ENCODE measurements around the gene VAV1. TPM values are rescaled to one million over a fixed set of nuclear protein-coding genes. Genes with fewer than 3 reads are reported as not detected.
A peak's percentile ranks its signal among the peaks of the same experiment; 100 is the strongest.

VAV1 gene, protein sequence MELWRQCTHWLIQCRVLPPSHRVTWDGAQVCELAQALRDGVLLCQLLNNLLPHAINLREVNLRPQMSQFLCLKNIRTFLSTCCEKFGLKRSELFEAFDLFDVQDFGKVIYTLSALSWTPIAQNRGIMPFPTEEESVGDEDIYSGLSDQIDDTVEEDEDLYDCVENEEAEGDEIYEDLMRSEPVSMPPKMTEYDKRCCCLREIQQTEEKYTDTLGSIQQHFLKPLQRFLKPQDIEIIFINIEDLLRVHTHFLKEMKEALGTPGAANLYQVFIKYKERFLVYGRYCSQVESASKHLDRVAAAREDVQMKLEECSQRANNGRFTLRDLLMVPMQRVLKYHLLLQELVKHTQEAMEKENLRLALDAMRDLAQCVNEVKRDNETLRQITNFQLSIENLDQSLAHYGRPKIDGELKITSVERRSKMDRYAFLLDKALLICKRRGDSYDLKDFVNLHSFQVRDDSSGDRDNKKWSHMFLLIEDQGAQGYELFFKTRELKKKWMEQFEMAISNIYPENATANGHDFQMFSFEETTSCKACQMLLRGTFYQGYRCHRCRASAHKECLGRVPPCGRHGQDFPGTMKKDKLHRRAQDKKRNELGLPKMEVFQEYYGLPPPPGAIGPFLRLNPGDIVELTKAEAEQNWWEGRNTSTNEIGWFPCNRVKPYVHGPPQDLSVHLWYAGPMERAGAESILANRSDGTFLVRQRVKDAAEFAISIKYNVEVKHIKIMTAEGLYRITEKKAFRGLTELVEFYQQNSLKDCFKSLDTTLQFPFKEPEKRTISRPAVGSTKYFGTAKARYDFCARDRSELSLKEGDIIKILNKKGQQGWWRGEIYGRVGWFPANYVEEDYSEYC
- not detected in 3 replicates for total RNA-seq

DNA sequence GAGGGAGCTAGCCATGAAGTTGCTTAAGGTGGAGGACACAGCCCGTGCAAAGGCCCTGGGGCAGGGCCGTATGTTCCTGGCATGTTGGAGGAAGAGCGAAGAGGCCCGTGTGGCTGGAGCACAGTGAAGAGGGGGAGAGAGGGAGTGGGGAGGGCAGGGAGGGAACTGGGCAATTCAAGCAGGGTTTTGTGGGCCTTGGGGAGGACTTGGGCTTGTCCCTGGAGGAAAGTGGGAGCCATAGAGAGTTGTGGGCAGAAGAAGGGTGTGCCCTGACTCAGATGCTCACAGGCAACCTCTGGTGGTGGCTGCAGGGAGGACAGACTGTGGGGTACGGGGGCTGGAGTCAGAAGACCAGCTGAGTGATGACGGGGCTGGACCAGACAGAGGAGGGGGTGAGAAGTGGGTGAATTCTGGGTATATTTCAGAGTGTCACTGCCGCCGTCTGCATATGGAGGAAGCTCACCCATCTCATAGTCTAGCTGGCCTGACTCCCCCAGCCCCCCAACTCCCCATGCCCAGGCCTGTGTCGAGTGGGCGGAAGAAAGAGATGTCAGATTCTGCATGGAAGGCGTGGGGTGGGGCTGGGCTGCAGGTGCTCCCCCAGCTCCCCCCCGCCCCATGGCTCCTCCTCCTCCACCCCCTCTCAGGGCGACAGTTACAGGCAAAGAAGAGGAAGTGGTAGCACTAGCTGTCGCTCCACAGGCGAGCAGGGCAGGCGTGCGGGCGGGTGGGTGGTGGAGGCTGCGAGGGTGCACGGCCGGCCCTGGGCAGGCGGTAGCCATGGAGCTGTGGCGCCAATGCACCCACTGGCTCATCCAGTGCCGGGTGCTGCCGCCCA lies at the start of gene VAV1:
Gene VAV1 (plus strand): TSS at position 681 of the 838 bp plus-strand sequence. CDS start 100 bp downstream, at position 781.
- Mint-ChIP-seq H3K27me3 (ENCODE audit: low read depth) (peaks cover 11% of the 10 kb centered on the region), H3K4me1 (peaks cover 3% of the 10 kb centered on the region), H3K9me3 (peaks cover 4% of the 10 kb centered on the region), H3K27ac (no peak within 1 kb of the TSS), H3K36me3 (no peaks in the 10 kb centered on the region), H3K4me3 (no peak within 1 kb of the TSS)
- no peak for TF ChIP-seq CTCF (IDR thresholded peaks at IDR 0.05; ENCODE audit: unreplicated experiment)
- no peak for DNase-seq (ENCODE audit: low spot score in 2 of 2, unreplicated experiment in 2 of 2)

GRCh38 chr19:6723108-6723618 lies 49.3 kb upstream of the VAV1 start:
- Mint-ChIP-seq H3K36me3 (no peaks in the 10 kb centered on the region), H3K9me3 (no peaks in the 10 kb centered on the region), H3K4me1 (peaks cover 23% of the 10 kb centered on the region), H3K27ac (peak overlapping the region; percentile 93), H3K27me3 (ENCODE audit: low read depth) (peaks cover 5% of the 10 kb centered on the region), H3K4me3 (peak overlapping the region; percentile 31)
- DNase-seq (ENCODE audit: low spot score in 2 of 2, unreplicated experiment in 2 of 2), result no peak
- TF ChIP-seq CTCF (IDR thresholded peaks at IDR 0.05; ENCODE audit: unreplicated experiment), result no peak

GRCh38 chr19:6723738-6724137 lies 48.8 kb upstream of the VAV1 start:
- Mint-ChIP-seq H3K9me3 (no peaks in the 10 kb centered on the region), H3K4me1 (peaks cover 23% of the 10 kb centered on the region), H3K27me3 (ENCODE audit: low read depth) (peaks cover 5% of the 10 kb centered on the region), H3K4me3 (no peak overlapping the region), H3K27ac (peak overlapping the region; percentile 93), H3K36me3 (no peaks in the 10 kb centered on the region)
- TF ChIP-seq CTCF (IDR thresholded peaks at IDR 0.05; ENCODE audit: unreplicated experiment), result no peak
- no peak for DNase-seq (ENCODE audit: low spot score in 2 of 2, unreplicated experiment in 2 of 2)

- Mint-ChIP-seq H3K27ac (peak overlapping the region; percentile 21), H3K4me3 (no peak overlapping the region), H3K27me3 (ENCODE audit: low read depth) (peaks cover 1% of the 10 kb centered on the region), H3K36me3 (peaks cover 4% of the 10 kb centered on the region), H3K9me3 (no peaks in the 10 kb centered on the region), H3K4me1 (peaks cover 23% of the 10 kb centered on the region)
- DNase-seq (ENCODE audit: low spot score in 2 of 2, unreplicated experiment in 2 of 2), result no peak
- no peak for TF ChIP-seq CTCF (IDR thresholded peaks at IDR 0.05; ENCODE audit: unreplicated experiment)
These were observed 47.6 kb upstream of the VAV1 start for GRCh38 chr19:6724631-6725492.
